Epithelial cell of proximal tubule (primary cell): ENCODE results near the gene MGST3. TPM values are rescaled to one million over a fixed set of nuclear protein-coding genes. Genes with fewer than 3 reads are reported as not detected.
"Not testable (repeated sequence)": the region's sequence is repeated elsewhere in the genome, so short reads cannot be mapped to it uniquely, and the experiment has no call there.

Experiments used
- DNase-seq: peaks from one replicate; pipeline ENCODE4 v3.0.0-alpha.2; 2011; ENCODE audit warnings: low read depth
- H3K4me3 ChIP-seq: 2 replicates; pipeline ENCODE4 v1.5.1; 2011; ENCODE audit warnings: low read depth, mild to moderate bottlenecking, low read length
- total RNA-seq: library from RNA; depleted of rRNA; stranded (reverse); fragments of >200 nt; gene quantifications from 2 replicates; pipeline ENCODE4 v1.2.3, GENCODE V29; 2015
- TF ChIP-seq, protein P1 (sequence below): conservative IDR thresholded peaks from 2 replicates; pipeline ENCODE4 v1.5.1; 2012; ENCODE audit warnings: low read depth, mild to moderate bottlenecking, low read length

Gene MGST3
- total RNA-seq, 1 donor from 2014 or later = 227 TPM

DNA sequence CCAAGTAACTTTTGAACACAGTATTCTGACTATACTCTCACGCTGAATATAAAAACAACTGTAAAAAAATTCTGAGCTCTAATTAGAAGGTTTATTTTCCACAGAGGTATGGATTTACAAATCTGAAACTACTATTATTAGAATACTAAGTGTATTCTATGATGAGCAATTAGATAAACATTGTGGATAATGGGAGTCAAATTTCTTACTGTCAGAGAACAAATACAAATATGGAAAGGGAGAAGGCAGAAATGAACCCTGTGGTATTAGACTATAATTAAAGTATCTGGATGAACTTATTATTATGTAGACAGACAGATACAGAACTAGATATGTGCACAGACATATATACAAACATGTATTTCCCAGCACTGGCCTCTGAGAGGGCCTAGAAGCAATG lies 44.8 kb downstream of the MGST3 start:
- H3K4me3 ChIP-seq = no peak overlapping the region
- no peak for DNase-seq
- TF ChIP-seq, protein P1, sequence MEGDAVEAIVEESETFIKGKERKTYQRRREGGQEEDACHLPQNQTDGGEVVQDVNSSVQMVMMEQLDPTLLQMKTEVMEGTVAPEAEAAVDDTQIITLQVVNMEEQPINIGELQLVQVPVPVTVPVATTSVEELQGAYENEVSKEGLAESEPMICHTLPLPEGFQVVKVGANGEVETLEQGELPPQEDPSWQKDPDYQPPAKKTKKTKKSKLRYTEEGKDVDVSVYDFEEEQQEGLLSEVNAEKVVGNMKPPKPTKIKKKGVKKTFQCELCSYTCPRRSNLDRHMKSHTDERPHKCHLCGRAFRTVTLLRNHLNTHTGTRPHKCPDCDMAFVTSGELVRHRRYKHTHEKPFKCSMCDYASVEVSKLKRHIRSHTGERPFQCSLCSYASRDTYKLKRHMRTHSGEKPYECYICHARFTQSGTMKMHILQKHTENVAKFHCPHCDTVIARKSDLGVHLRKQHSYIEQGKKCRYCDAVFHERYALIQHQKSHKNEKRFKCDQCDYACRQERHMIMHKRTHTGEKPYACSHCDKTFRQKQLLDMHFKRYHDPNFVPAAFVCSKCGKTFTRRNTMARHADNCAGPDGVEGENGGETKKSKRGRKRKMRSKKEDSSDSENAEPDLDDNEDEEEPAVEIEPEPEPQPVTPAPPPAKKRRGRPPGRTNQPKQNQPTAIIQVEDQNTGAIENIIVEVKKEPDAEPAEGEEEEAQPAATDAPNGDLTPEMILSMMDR = no peak

DNA sequence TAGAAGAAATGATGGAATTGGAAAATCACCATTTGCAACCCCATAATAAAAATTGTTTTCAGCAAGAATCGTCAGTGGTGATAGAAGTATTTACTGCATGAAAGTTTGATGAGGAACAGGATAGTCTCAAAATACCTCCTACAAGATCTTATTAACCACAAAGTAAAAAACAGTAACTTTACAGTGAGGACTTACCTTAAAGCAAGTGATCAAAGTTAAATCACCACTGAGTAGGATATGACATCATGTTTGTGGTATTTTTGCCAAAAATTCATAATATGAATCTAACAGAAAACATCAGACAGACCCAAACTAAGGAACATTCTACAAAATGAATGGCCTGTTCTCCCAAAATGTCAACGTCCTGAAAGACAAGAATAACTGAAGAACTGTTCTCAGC lies 47.5 kb downstream of the MGST3 start:
- DNase-seq = no peak
- TF ChIP-seq, protein P1 = no peak
- no peak overlapping the region for H3K4me3 ChIP-seq

DNA sequence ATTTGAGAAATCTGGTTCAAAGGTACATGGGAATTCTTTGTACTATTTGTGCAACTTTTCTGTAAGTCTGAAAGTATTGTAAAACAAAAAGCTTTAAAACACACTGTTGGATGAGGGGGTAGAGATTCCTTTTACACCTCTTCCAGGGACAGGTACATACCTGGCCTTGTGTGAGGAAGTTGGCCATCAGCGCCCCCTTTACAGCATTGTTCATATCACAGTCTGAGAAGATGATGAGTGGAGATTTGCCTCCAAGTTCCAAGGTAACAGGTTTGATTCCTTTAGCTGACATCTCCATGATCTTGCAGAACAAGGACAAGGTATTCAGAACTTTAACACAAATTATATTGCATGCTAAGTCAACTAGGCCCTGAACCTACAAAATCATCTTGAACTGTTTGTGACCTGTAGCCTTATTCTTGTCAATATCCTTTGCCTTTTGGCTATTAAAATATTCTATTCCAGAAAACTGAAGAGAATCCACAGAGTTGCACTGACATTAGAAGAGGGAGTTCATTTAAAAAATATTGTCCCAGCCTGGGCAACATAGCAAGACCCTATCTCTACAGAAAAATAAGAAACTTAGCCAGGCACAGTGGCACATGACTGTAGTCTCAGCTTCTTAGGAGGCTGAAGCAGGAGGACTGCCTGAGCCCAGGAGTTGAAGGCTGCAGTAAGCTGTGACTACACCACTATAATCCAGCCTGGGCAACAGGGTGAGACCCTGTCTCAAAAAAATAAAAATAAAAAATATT lies 48.4 kb downstream of the MGST3 start:
- H3K4me3 ChIP-seq = no peak overlapping the region
- TF ChIP-seq, protein P1 = peak; percentile 31
- no peak for DNase-seq

DNA sequence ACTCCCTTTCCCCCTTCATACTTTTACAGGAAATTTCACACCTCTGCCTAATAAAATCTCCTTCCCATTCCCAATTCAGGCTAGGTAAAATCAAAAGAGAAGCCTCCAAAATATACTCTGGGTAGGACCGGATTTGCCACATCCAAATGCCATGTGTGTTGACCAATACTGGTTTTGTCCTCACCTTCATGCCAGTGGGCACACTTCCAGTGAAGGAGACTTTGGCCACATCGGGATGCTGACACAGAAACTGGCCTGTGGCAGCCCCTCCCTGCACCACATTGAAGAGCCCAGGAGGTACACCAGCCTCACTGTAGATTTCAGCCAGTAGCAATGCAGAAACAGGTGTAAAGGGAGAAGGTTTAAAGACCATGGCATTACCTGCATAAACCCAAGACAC lies 49.3 kb downstream of the MGST3 start:
- DNase-seq = no peak
- no peak overlapping the region for H3K4me3 ChIP-seq
- TF ChIP-seq, protein P1 = no peak

DNA sequence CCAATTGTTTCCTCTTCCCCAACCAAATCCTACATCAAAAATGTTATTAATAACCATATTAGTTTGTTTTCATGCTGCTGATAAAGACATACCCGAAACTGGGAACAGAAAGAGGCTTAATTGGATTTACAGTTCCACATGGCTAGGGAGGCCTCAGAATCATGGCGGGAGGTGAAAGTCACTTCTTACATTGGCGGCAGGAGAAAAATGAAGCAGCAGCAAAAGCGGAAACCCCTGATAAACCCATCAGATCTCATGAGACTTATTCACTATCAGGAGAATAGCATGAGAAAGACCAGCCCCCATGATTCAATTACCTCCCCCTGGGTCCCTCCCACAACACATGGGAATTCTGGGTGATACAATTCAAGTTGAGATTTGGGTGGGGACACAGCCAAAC lies 49.7 kb downstream of the MGST3 start:
- DNase-seq = not testable (repeated sequence)

DNA sequence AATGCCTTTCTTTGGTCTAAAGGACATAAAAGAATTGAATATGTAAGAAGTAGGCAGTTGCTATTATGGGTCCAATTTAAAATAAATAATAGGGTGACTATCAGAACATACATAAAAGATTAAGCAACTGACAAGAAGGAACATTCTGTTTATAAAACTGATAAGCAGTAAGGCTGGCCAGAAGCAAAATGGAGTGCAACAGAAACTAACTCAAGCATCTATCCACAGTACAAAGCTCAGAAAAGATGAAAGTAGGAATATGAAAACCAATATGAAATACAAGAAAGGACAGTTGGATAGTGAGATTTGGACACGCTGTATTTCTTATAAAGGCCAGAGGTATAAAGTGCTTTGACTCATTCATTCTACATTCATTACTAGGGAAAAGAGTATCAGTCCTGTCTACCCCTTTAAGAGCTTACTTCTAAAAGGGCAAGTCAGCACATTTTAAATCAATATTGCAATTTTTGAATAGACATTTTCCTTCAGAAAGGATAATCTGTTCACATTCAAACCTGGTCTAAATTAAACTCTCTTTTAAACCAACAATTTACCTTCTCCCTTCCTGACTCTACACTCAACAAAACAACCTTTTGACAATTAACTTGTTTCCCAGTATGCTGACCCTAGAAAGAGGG lies 52.9 kb downstream of the MGST3 start:
- H3K4me3 ChIP-seq = no peak overlapping the region
- TF ChIP-seq, protein P1 = no peak
- DNase-seq = no peak

More for the DNA sequence above, 49.7 kb downstream of the MGST3 start:
- not testable (repeated sequence) for H3K4me3 ChIP-seq

DNA sequence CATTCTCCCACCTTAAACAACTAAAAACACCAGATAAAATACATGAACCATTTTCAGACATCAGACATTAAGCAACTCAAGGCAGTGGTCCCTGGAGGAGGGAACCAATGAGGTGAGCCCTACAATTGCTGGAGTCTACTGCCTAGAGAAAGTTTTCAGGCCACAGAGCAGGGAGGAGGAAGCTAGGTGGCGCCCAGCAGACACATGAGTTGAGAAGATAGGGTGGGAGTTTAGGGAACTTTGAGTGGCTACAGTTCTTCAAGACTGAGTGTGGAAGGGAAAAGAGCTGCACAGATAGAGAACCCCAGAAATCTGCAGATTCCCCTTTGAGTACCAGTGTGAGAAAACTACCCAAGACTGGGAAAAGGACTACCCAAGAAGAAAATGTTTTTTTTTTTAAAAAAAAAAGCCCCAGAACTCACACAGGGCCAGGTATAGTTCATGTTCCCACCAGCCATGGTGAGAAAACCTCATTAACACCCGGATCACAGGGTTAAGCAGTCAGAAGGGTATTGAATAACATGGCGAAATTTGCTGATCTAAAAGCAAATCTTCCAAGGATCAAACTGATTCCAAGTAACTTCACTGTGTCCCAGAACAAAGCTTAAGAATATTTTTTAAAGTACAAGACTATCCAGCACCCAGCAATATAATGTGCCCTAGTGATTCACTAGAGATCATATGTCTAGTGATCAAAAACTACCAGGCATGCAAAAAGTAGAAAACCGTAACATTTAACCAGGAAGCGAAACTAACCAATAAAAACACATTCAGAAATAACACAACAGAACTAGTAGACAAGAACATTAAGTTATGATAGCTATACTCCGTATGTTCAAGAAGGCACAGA lies 55.3 kb downstream of the MGST3 start:
- H3K4me3 ChIP-seq = no peak overlapping the region
- TF ChIP-seq, protein P1 = peak; percentile 50
- no peak for DNase-seq
